Testis (tissue), 2 donors: ENCODE results near the gene CRYBA4.

Experiments
- CTCF ChIP-seq, 3 experiments: fragments of 450-650 bp in 2 of 3; fragments of 200-600 bp in 1 of 3; sonication (generic) in 1 of 3; IDR thresholded peaks; one replicate each; pipeline ENCODE4 v1.5.1; 2016 to 2019; ENCODE audit warnings: antibody characterized with exemption in 3 of 3, mild to moderate bottlenecking in 2 of 3, moderate library complexity in 1 of 3
- POLR2A ChIP-seq: fragments of 450-650 bp; IDR thresholded peaks from one replicate; pipeline ENCODE4 v1.6.1; 2017; ENCODE audit warnings: antibody characterized with exemption, mild to moderate bottlenecking, moderate library complexity

DNA sequence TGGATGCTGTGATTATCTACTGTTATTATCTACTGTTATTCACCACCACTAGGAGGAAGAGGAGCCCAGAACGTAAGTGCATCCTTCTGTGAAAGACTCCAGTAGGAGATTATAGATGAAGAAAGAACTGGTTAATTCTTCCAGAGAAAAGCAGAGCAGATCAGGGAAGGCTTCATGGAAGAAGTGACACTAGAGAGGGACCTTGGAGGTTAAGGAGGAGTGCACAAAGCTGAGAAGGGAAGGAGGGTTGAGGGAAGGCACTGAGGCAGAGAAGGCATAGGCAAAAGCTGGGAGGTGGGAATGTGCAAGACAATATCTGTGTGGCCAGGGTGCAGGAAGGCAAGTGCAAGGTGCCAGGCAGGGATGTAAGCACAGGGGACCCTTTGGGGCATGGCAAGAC is 17.4 kb upstream of the CRYBA4 start:
- TF ChIP-seq POLR2A: no peak
- no peak for TF ChIP-seq CTCF (IDR thresholded peaks at IDR 0.05)
